ENCODE measurements around the gene FGD4. TPM values are rescaled to one million over a fixed set of nuclear protein-coding genes. Genes with fewer than 3 reads are reported as not detected.
"Not testable (repeated sequence)": the region's sequence is repeated elsewhere in the genome, so short reads cannot be mapped to it uniquely, and the experiment has no call there.

FGD4 gene
- total RNA-seq, 1 donor from 2014 or later = 11.0 TPM

GRCh38 chr12:32522331-32523221, 123.2 kb downstream of the FGD4 start:
- DNase-seq (ENCODE audit: low read depth) = no peak
- no peaks in the 10 kb centered on the region for H3K27me3 ChIP-seq (ENCODE audit: control insufficient read depth, insufficient read depth, low read length)
- H3K36me3 ChIP-seq (ENCODE audit: control insufficient read depth, insufficient read depth, low read length) = no peaks in the 10 kb centered on the region
- no peak overlapping the region for H3K4me3 ChIP-seq (ENCODE audit: low read depth, low read length)
- no peak for TF ChIP-seq CTCF (IDR thresholded peaks at IDR 0.05; ENCODE audit: insufficient read depth, low read length, poor library complexity, severe bottlenecking)

- not testable (repeated sequence) for DNase-seq (ENCODE audit: low read depth); H3K36me3 ChIP-seq (ENCODE audit: control insufficient read depth, insufficient read depth, low read length); H3K27me3 ChIP-seq (ENCODE audit: control insufficient read depth, insufficient read depth, low read length); H3K4me3 ChIP-seq (ENCODE audit: low read depth, low read length)
These were observed 126.4 kb downstream of the FGD4 start for GRCh38 chr12:32525802-32526201.

- not testable (repeated sequence) for H3K36me3 ChIP-seq (ENCODE audit: control insufficient read depth, insufficient read depth, low read length); H3K4me3 ChIP-seq (ENCODE audit: low read depth, low read length); H3K27me3 ChIP-seq (ENCODE audit: control insufficient read depth, insufficient read depth, low read length); DNase-seq (ENCODE audit: low read depth)
These were observed 127.0 kb downstream of the FGD4 start for GRCh38 chr12:32526343-32526742.

- TF ChIP-seq CTCF (IDR thresholded peaks at IDR 0.05; ENCODE audit: insufficient read depth, low read length, poor library complexity, severe bottlenecking) = no peak
These were observed 133.1 kb downstream of the FGD4 start for GRCh38 chr12:32532422-32532821.

GRCh38 chr12:32532951-32533350, 133.6 kb downstream of the FGD4 start:
- Histone ChIP-seq H3K36me3 (ENCODE audit: control insufficient read depth, insufficient read depth, low read length) (no peaks in the 10 kb centered on the region), H3K4me3 (ENCODE audit: low read depth, low read length) (no peak overlapping the region), H3K27me3 (ENCODE audit: control insufficient read depth, insufficient read depth, low read length) (no peaks in the 10 kb centered on the region)
- DNase-seq (ENCODE audit: low read depth) = no peak
- no peak for TF ChIP-seq CTCF (IDR thresholded peaks at IDR 0.05; ENCODE audit: insufficient read depth, low read length, poor library complexity, severe bottlenecking)

More at GRCh38 chr12:32532422-32532821, 133.1 kb downstream of the FGD4 start:
- no peaks in the 10 kb centered on the region for H3K36me3 ChIP-seq (ENCODE audit: control insufficient read depth, insufficient read depth, low read length)
- no peak overlapping the region for H3K4me3 ChIP-seq (ENCODE audit: low read depth, low read length)
- no peak for DNase-seq (ENCODE audit: low read depth)
- H3K27me3 ChIP-seq (ENCODE audit: control insufficient read depth, insufficient read depth, low read length) = no peaks in the 10 kb centered on the region

- not testable (repeated sequence) for DNase-seq (ENCODE audit: low read depth); H3K27me3 ChIP-seq (ENCODE audit: control insufficient read depth, insufficient read depth, low read length); H3K4me3 ChIP-seq (ENCODE audit: low read depth, low read length); H3K36me3 ChIP-seq (ENCODE audit: control insufficient read depth, insufficient read depth, low read length)
These were observed 134.1 kb downstream of the FGD4 start for GRCh38 chr12:32533506-32533905.

- DNase-seq (ENCODE audit: low read depth) = peak; percentile 78
These were observed 134.7 kb downstream of the FGD4 start for GRCh38 chr12:32533971-32534590.

More at GRCh38 chr12:32533971-32534590, 134.7 kb downstream of the FGD4 start:
- H3K27me3 ChIP-seq (ENCODE audit: control insufficient read depth, insufficient read depth, low read length) = no peaks in the 10 kb centered on the region
- H3K4me3 ChIP-seq (ENCODE audit: low read depth, low read length) = peak overlapping the region; percentile 18
- H3K36me3 ChIP-seq (ENCODE audit: control insufficient read depth, insufficient read depth, low read length) = no peaks in the 10 kb centered on the region
- TF ChIP-seq CTCF (IDR thresholded peaks at IDR 0.05; ENCODE audit: insufficient read depth, low read length, poor library complexity, severe bottlenecking) = no peak

Measured in kidney epithelial cell (primary cell).